ENCODE measurements around the gene SLC34A1. TPM values are rescaled to one million over a fixed set of nuclear protein-coding genes. Genes with fewer than 3 reads are reported as not detected.

SLC34A1 gene
- total and polyA plus RNA-seq, 2 of the 4 experiments (the other 2 are of a cell fraction), result not detected

DNA sequence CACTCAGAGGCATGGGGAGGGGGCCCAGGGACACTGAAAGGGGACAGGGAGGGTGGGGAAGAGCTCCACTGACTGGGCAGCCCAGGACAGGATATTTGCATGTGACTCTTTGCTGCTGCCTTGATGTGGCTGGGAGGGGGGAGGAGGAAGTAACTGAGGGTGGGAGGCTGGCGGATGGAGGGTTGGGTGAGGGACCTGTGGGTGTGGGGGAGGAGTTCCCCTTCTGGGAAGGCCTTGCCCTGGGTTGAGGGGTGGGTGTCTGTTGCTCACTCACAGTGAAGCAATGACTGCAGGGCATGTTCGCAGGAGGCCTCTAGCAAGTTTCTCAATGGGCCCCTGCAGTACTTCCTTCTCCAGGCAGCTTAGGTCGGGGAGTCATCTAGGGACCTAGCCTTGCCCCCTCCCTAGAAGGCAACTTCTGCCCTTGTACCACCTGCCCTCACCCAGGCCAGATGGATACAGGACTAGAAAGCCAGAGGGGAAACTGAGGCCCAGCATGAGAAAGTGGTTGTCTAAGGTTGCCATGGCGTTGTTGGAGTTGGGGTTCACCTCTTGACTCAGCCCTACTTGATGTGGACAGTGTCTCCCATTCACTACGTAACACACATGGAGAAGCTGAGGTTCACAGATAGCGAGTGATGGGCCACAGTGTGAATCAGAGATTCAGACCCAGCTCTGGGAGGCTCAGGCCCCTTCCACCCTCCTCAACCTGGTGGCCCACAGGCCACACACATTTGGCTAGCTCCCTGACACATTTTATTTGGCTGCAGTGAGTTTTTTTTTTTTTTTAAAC, 45.2 kb downstream of the SLC34A1 start:
- Histone ChIP-seq H2AK9ac (replicated peaks; ENCODE audit: low read depth, low read length, poor library complexity) (no peak overlapping the region), H3K9me3 (ENCODE audit: control insufficient read depth, insufficient read depth, low read length) (no peaks in the 10 kb centered on the region), H3K36me3 (ENCODE audit: control insufficient read depth, insufficient read depth, low read length) (peaks cover 23% of the 10 kb centered on the region), H3K4me3 (ENCODE audit: insufficient read depth, low read depth, low read length) (no peak overlapping the region), H2AFZ (replicated peaks; ENCODE audit: low read length, poor library complexity) (no peak overlapping the region), H3K79me1 (ENCODE audit: low read depth in 1 of 2, low read length in 2 of 2) (peaks cover 13 to 49% of the 10 kb centered on the region in 2 experiments), H3K14ac (replicated peaks; ENCODE audit: low read depth, low read length) (no peak overlapping the region), H3K23ac (ENCODE audit: low read depth, low read length) (no peak overlapping the region), H3K9ac (ENCODE audit: low read depth, low read length) (no peak overlapping the region), H2AK5ac (ENCODE audit: low read depth, low read length) (no peak overlapping the region), H3K56ac (ENCODE audit: extremely low read depth, insufficient read depth, low read length) (no peak overlapping the region), H4K20me1 (ENCODE audit: insufficient read depth, low read length) (peaks cover 29% of the 10 kb centered on the region), H3K4me1 (ENCODE audit: control insufficient read depth, insufficient read depth, low read length) (peaks cover 13% of the 10 kb centered on the region), H3K27me3 (ENCODE audit: control insufficient read depth, insufficient read depth, low read length) (no peaks in the 10 kb centered on the region), H3K27ac (ENCODE audit: insufficient read depth, low read length) (no peak overlapping the region), H3K4ac (ENCODE audit: low read depth, low read length) (no peak overlapping the region), H2BK120ac (ENCODE audit: low read depth, low read length) (no peak overlapping the region), H2BK5ac (ENCODE audit: low read depth, low read length, poor library complexity, severe bottlenecking) (no peak overlapping the region), H3K9me1 (ENCODE audit: insufficient read depth, low read length) (peaks cover 15% of the 10 kb centered on the region), H4K91ac (ENCODE audit: insufficient read depth, low read depth, low read length) (no peak overlapping the region), H2BK15ac (ENCODE audit: low read depth, low read length) (no peak overlapping the region), H2BK20ac (ENCODE audit: low read depth, low read length) (no peak overlapping the region), H3K4me2 (ENCODE audit: low read depth, low read length) (no peak overlapping the region), H4K5ac (ENCODE audit: low read depth, low read length) (no peak overlapping the region), H3K18ac (ENCODE audit: low read depth, low read length) (no peak overlapping the region), H4K8ac (ENCODE audit: low read depth in 2 of 2, low read length in 2 of 2) (no peak overlapping the region)
- dilution Hi-C loops (cut with HindIII; ENCODE audit: low sequenced_read_pairs, unreplicated experiment), result no loop called here
- ChIA-PET POLR2A (ENCODE audit: unreplicated experiment) (no interaction called here), CTCF (interaction anchor here (0.8 kb wide), 1 partner anchor 16 kb away, joined by 3 read pairs; no protein-coding TSS in a partner anchor)
- in situ Hi-C loops (cut with MboI; ENCODE audit: low sequenced_read_pairs), result no loop called here
- WGBS, 2 experiments (ENCODE audit: extremely low coverage in 2 of 2, insufficient read length in 1 of 2), result 83% methylated on average over 2 of the region's 6 CpGs; no CpG with 5 or more reads in 1 of the 2 experiments
- no peak for DNase-seq
- ATAC-seq (ENCODE audit: low read depth), result no peak
- BruUV-seq (replicated peaks), result no TSS peak
- intact Hi-C loops (cut with micrococcal nuclease), result no loop called here
- no peak for TF ChIP-seq BHLHE40 (IDR thresholded peaks at IDR 0.05; ENCODE audit: low read depth, low read length)
- TF ChIP-seq, protein P1, sequence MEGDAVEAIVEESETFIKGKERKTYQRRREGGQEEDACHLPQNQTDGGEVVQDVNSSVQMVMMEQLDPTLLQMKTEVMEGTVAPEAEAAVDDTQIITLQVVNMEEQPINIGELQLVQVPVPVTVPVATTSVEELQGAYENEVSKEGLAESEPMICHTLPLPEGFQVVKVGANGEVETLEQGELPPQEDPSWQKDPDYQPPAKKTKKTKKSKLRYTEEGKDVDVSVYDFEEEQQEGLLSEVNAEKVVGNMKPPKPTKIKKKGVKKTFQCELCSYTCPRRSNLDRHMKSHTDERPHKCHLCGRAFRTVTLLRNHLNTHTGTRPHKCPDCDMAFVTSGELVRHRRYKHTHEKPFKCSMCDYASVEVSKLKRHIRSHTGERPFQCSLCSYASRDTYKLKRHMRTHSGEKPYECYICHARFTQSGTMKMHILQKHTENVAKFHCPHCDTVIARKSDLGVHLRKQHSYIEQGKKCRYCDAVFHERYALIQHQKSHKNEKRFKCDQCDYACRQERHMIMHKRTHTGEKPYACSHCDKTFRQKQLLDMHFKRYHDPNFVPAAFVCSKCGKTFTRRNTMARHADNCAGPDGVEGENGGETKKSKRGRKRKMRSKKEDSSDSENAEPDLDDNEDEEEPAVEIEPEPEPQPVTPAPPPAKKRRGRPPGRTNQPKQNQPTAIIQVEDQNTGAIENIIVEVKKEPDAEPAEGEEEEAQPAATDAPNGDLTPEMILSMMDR (conservative IDR thresholded peaks at IDR 0.05; ENCODE audit: low read depth, low read length), result no peak
- TF ChIP-seq MAZ (IDR thresholded peaks at IDR 0.05; ENCODE audit: borderline replicate concordance, low read depth, low read length), result no peak
- TF ChIP-seq MAFK (IDR thresholded peaks at IDR 0.05; ENCODE audit: low read depth, low read length), result no peak

Data from IMR-90 (cell line).